HG02840 (cell line): ENCODE data around the gene MEN1.
"Not testable (repeated sequence)": the region's sequence is repeated elsewhere in the genome, so short reads cannot be mapped to it uniquely, and the experiment has no call there.

Experiments used
- ATAC-seq: cut with Tn5 transposase; IDR thresholded peaks from one replicate; pipeline ENCODE4 v1.9.1; 2021; ENCODE audit warnings: mild to moderate bottlenecking, moderate library complexity, moderate number of reproducible peaks; ENCODE audit not compliant: unreplicated experiment, low FRiP score

MEN1 gene

DNA sequence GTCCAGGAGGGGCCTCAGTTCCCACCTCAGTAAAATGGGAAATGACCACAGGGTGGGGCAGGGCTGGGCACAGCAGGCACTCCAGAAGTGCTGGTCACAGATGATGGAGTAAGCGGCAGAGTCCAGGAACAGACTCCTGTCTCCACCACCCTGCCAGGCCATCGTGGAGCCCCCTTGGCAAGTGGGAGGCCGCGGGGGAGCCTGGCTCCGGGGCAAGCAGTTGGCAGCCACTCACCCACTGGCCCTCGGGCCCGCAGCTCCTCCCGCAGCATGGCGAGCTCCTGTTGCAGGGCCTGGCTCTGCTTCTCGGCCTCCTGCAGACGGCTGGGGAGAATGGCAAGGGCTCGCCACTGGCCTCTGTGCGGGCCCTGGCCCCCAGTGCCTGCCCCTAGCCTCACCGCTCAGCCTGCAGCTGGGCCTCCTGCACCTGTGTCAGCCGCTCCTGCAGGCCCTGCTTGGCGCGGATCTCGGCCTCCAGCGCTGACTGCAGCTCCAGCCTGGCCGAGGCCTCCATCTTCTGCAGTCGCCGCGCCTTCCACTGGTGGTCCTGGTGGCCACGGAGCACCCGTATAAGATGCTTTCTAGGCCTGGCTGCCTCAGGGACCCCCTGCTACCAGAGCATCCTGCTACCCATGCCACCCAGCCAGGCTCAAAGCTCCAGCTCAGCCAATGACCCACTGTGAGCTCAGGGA is 23.8 kb upstream of the MEN1 start:
- ATAC-seq = no peak

- no peak for ATAC-seq
Measured at GRCh38 chr11:64833509-64833908, 23.2 kb upstream of the MEN1 start.

GRCh38 chr11:64833198-64833502 is 22.8 kb upstream of the MEN1 start:
- ATAC-seq = no peak

DNA sequence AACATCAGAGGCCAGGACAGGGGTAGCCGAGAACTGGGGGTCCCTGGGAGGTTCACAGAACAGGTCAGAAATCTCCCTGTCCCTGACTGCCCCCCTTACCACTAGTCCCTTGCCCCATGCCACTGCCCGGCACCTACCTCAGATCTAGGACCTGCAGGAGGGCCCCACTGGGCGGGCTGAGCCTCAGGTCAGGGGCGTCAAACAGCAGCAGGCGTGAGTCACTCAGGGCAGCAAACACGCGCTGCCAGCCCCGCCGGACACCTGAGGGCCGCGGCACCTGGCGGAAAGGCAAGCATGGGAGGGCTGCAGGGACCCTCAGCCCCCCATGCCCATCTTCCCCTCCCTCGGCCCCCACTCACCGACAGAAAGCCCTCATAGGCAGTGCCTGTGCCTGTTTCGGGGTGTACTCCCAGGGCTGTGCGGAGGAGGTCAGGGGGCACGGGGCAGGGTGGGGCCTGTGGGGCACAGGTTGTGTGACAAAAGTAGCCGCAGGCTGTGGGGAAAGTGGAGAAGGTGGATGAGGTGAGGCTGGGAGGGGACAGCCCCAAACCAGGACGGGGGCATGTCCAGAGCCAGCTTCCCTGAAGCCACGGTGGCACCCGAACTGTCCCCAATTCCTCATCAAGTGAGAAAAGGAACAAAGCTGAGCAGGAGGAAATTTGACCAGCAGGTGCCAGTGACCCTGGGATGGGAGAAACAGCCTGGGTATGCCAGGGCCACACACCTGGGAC is 22.3 kb upstream of the MEN1 start:
- ATAC-seq = no peak

GRCh38 chr11:64831411-64831891 is 21.1 kb upstream of the MEN1 start:
- ATAC-seq = no peak

- ATAC-seq = no peak
Measured at GRCh38 chr11:64829536-64830251, 19.3 kb upstream of the MEN1 start.

GRCh38 chr11:64827451-64827839 is 17.1 kb upstream of the MEN1 start:
- no peak for ATAC-seq

DNA sequence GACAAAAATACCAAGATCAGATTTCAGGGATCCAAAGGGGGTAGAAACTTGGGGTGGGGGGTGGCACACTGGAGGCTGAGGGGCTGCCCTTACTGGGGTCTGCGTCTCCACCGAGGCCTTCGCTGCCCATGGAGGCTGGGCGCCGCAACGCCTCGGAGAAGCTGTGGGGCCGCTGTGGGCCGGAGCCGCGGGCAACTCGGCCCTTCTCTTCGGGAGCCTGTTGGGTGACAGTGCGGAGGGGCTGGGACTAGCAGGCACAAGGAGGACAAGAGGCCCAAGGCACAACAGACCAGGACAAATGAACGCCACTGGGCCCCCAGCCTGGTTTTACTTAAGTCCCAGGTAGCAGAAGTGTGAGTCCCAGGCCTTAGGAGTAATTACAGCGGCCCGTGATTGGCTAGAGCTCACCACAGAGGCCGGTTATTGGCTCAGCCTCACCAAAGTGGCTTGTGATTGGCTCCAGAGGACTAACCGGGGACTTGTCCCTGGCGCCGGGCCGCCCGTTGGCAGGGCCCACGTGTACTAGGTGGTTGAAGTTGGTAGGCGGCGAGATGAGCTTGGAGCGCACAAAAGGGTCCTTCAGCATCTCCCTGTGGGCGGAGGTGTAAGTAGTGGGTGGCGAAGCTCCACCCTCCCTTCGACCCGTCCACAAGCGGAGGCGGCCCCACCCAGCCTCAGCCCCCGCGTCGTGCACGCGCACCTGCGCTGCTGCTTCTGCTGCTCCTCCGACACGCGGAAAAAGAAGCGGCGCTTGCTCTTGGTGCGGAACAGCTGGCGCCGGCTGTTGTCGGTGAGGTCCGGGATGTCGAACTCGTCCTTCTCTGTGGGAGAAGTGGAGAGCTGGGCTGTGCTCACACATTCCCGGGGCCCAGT is 16.5 kb upstream of the MEN1 start:
- no peak for ATAC-seq

GRCh38 chr11:64826062-64826461 is 15.7 kb upstream of the MEN1 start:
- no peak for ATAC-seq

DNA sequence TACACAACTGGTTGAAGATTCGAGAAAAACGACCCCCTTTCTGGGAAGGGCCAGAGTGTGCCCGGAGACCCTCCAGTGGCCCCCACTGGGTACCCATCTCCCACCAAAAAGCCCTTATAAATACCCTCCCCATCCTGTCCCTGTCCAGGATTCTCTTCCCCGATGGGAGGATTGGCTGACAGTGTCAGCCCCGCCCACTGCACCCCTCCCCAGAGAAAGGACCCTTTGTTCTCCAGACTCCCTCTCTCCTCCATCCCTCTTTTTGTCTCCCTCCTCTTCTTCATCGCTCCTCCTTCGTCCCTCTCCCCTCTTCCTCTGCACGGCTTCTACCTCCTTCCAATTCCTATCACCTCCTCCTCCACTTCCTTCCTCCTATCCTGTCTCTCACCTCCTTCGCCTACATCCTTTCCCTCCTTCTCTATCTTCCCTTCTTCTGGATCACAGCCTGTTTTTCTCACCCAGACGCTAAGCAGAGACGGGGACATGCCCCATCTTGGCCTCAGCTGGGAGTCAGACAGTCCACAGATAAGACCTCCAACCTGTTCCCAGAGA is 13.3 kb upstream of the MEN1 start:
- ATAC-seq = no peak

DNA sequence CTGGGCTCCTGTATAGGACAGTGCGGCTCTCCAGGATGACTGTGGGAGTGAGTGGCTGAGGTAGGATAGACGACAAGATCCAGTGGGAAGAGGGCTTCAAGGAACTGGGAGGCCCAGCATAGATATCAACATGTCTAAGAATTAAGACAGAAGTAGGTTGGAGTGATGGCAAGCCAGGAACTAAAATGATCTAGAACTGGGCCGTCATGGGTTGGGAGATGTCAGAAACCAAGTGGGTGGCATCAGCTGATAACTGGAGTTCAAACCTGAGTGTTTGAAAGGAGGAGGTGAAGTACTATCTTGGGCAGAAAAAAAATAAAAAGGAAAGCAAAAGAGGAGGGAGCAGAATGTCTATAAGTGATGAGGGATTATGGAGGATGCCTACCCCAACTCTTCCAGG is 7.1 kb upstream of the MEN1 start:
- no peak for ATAC-seq

DNA sequence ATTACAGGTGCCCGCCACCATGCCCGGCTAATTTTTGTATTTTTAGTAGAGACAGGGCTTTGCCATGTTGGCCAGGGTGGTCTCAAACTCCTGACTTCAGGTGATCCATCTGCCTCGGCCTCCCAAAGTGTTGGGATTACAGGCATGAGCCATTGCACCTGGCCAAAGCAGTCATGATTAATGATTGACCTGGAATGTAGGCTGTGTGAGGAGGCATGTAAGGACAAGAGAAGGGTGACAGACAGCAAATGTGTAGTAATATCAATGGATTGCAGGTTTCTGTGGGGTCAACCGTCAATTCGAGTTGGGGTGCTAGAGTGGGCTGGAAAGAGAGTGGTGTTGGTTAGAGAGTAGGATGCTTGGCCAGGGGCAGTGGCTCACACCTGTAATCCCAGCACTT is 5.1 kb upstream of the MEN1 start:
- ATAC-seq = not testable (repeated sequence)

- ATAC-seq = no peak
Measured at GRCh38 chr11:64814712-64815187, 4.4 kb upstream of the MEN1 start.

DNA sequence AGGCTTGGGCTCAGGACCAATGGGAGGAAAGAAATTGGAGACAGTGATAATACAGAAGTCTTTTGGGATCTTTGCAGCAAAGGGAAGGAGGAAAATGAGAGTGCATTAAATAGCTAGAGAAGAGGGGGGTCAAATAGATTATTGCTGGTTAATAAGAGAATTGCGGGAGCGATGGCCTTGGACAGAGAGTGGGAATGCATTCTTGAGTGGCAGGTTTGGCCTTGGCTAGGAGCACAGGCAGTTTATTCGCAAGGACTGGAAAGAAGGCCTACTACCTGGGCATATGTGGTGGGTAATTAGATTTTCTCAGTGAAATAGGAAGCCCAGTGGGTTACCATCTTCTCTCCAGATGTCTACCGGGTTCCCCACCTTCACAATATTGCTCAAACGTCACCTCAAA is 3.5 kb upstream of the MEN1 start:
- no peak for ATAC-seq

- no peak for ATAC-seq
Measured at GRCh38 chr11:64810891-64811272, 531 bp upstream of the MEN1 start.

DNA sequence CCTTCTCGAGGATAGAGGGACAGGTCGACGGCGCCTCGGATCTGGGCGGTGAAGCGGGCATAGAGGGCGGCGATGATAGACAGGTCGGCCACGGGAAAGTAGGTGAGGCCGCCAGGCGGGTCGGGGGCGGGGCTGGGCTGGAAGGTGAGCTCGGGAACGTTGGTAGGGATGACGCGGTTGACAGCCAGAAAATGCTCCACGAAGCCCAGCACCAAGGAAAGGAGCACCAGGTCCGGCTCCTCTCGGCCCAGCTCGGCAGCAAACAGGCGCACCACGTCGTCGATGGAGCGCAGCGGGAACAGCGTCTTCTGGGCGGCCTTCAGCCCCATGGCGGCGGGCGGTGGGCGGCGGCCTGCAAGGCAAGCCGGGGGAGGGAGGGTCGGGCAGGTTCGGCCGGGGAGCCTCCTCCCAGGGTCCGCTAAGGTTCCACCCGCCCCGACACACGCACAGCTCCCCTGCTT is 540 bp downstream of the MEN1 start:
- no peak for ATAC-seq

DNA sequence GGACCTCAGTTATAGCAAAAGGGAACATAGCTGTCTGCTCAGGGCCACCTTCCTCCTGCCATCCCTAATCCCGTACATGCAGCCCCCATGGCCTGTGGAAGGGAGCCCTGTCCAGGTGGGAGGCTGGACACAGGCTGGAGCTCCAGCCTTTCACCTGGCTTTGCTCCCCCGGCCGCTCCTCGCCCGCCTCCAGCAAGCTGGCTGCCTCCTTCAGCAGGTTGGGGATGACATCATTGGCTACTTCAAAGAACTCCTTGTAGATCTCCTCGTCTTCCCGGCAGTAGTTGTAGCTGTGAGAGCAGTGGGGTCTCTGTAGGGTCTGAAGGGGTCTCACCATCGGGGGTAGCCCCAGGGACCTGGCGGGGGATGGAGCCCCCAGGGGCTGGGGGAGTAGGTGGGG is 4.9 kb downstream of the MEN1 start:
- no peak for ATAC-seq

DNA sequence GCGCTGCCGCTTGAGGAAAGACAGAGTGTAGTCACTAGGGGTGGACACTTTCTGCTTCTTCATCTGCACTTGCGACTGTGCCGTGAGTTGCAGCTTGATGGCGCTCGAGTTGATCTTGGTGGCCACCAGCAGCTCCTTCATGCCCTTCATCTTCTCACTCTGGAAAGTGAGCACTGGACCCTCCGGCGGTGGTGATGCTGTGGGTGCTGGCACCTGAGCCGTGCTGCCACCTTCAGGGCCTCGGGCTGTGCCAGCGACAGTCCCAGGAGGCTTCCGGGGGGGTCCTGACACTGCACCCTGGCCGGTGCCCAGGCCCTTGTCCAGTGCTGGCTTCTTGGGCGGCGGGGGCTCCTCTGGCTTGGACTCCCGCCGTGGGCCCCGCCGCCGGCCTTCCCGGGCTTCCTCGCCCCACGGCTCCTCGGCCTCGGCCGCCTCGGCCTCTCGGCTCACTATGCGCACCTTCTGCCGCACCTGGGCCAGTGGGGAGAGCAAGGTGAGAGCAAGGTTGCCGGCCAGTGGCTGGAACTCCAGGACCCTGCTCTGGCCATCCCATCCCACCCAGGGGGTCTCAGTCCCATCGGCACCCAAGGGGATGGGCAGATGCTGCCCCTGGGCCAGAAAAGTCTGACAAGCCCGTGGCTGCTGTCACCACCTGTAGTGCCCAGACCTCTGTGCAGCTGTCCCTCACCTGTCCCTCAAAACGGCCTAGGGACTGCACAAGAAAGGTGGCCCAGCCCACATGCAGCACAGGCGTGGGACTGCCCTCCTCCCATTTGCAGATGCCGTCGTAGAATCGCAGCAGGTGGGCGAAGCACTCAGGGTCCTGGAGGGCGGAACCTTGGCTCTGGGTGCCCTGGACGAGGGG is 5.8 kb downstream of the MEN1 start:
- no peak for ATAC-seq

DNA sequence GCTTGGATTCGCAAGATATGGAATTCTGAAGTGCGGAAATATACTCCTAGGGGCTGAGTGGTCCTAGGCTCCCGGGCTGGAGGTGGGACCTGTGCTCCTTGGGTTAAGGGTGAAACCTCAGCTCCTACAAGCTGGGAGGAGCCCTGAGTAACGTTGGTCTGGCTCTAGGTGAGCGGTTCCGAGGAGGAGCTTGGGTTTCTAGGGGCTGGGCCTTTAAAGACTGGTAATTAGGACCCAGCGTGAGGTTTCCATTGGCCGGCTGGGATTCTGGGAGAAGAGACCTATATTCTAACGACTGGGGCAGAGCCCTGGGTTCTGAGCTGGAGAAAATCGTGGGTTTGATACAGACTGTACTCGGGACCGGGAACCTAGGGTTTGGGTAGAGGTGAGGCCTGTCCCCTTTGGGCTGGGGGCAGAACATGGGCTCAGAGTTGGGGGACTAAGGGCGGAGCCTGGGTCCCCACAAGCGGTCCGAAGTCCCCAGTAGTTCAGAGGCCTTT is 6.5 kb downstream of the MEN1 start:
- ATAC-seq = no peak
